Astrocyte of the cerebellum (primary cell): Measurements from ENCODE around the gene C1orf21.

Experiments
- DNase-seq: peaks from one replicate; pipeline ENCODE4 v3.0.0-alpha.2; 2011; ENCODE audit warnings: low read depth
- H3K4me3 ChIP-seq: 2 replicates; pipeline ENCODE4 v1.5.1; 2011; ENCODE audit warnings: mild to moderate bottlenecking, low read depth, low read length, moderate library complexity
- CTCF ChIP-seq: IDR thresholded peaks from 2 replicates; pipeline ENCODE4 v1.5.1; 2012; ENCODE audit warnings: low read length, low read depth, moderate library complexity, mild to moderate bottlenecking; ENCODE audit errors: missing control alignments
- in situ Hi-C: cut with HindIII; loops from 2 replicates; pipeline ENCODE4 v1.10.0; 2017; ENCODE audit warnings: low sequenced_read_pairs

Gene C1orf21

GRCh38 chr1:184368354-184368753 lies 18.5 kb upstream of the C1orf21 start:
- H3K4me3 ChIP-seq, result no peak overlapping the region
- DNase-seq, result no peak
- TF ChIP-seq CTCF, result no peak
- in situ Hi-C loops, result no loop called here

- no peak for TF ChIP-seq CTCF
- in situ Hi-C loops, result no loop called here
- no peak for DNase-seq
- no peak overlapping the region for H3K4me3 ChIP-seq
These were observed 16.0 kb upstream of the C1orf21 start for GRCh38 chr1:184370850-184371249.

DNA sequence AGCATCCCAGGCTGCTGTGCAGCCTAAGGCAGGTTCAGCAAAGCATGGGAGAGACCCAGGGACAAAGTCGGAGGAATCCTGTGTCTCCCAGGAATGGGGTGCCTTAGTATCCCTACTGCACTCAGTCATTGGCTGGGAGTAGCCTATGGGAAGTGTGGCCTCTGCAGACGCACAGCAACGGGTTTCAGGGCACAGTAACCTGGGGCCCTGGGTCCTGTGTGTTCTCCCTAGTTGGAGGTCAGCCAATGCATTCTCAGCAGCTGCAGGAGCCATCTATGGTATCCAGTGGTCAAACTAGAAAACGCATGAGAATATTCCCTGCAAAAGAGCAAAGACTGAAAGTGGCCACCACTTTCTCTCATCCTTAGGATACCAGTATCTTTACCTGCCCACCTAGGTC lies 13.7 kb upstream of the C1orf21 start:
- no peak for TF ChIP-seq CTCF
- in situ Hi-C loops, result no loop called here
- H3K4me3 ChIP-seq, result no peak overlapping the region
- DNase-seq, result no peak

- DNase-seq, result no peak
- TF ChIP-seq CTCF, result no peak
- H3K4me3 ChIP-seq, result no peak overlapping the region
- in situ Hi-C loops, result no loop called here
These were observed 10.5 kb upstream of the C1orf21 start for GRCh38 chr1:184376369-184376768.

DNA sequence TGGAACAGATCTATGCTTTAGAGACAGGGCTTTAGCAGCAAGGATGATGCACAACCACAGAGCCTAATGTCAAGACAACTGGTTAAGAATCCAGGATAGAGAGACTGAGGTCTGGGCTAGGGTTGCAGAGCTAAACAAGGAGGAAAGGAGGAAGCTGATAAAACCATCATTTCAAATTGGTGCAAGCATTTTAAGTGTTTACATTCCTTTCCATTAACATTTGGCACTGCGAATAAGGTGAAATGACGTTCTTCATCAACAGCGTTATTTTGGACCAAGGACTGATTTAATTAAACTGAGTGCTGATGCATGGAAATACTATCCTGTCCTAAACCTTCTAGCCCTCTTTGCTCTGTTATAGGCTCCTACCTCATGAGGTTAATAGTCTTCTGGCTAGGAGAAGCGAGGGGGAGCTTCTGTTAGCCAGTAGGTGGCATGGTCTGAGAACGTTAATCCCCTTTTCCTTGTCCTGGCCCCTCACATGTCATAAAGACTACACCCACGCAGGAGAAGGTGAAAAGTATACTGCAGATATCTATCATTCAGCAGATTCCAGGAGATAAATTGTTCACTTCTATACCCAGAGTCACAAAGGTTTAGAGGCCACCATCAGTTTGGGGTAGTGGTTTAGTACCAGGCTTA lies 7.6 kb upstream of the C1orf21 start:
- in situ Hi-C loops, result no loop called here
- H3K4me3 ChIP-seq, result no peak overlapping the region
- peak; percentile 12 for TF ChIP-seq CTCF
- DNase-seq, result no peak

DNA sequence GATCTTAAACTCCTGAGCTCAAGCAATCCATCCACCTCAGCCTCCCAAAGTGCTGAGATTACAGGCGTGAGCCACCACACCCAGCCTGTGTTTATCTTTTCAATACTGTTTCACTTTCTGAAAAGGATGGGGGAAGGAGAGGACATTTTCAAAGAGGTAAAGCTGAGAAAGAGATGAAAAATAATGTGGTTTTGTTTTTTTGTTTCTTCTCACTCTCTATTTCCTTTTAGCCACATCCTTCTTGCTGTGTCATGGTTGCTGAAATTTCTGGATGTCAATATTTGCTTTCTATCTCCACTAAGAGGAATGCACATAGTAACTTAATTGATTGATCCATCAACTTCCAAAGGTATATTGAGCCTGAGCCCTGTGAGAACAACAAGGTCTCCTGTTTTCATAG lies 6.4 kb upstream of the C1orf21 start:
- in situ Hi-C loops, result no loop called here
- no peak for DNase-seq
- no peak for TF ChIP-seq CTCF
- no peak overlapping the region for H3K4me3 ChIP-seq

- no peak for DNase-seq
- in situ Hi-C loops, result no loop called here
- no peak overlapping the region for H3K4me3 ChIP-seq
- TF ChIP-seq CTCF, result no peak
These were observed 3.0 kb upstream of the C1orf21 start for GRCh38 chr1:184383772-184384323.
